Subcutaneous adipose tissue (tissue), 4 donors: Measurements from ENCODE around the gene GGN. TPM values are rescaled to one million over a fixed set of nuclear protein-coding genes. Genes with fewer than 3 reads are reported as not detected.

Experiments
- total RNA-seq, 4 donors: library from RNA; depleted of rRNA; stranded (reverse); fragments of >200 nt; gene quantifications; one replicate each; pipeline ENCODE4 v1.1.0, GENCODE V29; 2016
- TF ChIP-seq, protein P1 (sequence below): fragments of 450-650 bp; IDR thresholded peaks from one replicate; pipeline ENCODE4 v1.5.1; 2016; ENCODE audit warnings: low read depth, mild to moderate bottlenecking, control low read depth, antibody characterized with exemption, moderate library complexity

Gene GGN
- total RNA-seq, 4 donors from 2014 or later: not detected

DNA sequence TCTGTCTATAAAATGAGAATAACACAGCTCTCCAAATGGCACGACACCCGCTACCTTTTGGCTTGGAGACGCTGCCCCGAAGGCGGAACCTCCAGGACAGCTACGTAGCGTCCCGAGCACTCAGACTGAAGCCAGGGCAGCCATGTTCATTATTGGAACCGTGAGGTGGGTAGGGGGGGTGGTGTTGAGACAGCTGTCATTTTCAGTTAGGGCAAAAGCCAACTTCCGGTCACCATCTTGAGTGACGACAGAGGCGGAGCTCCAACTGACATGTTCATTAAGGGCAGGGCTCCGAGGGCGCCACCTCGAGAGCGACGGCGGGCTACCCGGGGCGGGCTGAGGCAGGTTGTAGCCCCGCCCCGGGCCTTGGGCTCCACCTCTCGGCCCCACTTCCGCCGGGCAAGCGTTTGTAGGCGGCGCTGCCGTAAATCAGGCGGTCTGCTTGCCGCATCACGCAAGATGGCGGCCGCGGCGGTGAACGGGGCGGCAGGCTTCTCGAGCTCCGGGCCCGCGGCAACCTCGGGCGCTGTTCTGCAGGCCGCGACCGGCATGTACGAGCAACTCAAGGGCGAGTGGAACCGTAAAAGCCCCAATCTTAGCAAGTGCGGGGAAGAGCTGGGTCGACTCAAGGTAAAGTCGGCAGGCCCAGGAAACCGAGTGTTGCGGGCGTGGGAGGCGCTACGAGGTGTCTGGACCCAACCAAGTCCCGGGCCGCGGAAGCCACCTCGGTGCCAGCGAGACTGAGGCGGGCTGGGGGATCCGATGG is 13.3 kb downstream of the GGN start, which contains the start of gene PSMD8:
Gene PSMD8, plus strand, starts transcription at position 240 of the 766 bp plus-strand sequence. Its CDS starts 31 bp downstream, at position 271.
- TF ChIP-seq, protein P1, sequence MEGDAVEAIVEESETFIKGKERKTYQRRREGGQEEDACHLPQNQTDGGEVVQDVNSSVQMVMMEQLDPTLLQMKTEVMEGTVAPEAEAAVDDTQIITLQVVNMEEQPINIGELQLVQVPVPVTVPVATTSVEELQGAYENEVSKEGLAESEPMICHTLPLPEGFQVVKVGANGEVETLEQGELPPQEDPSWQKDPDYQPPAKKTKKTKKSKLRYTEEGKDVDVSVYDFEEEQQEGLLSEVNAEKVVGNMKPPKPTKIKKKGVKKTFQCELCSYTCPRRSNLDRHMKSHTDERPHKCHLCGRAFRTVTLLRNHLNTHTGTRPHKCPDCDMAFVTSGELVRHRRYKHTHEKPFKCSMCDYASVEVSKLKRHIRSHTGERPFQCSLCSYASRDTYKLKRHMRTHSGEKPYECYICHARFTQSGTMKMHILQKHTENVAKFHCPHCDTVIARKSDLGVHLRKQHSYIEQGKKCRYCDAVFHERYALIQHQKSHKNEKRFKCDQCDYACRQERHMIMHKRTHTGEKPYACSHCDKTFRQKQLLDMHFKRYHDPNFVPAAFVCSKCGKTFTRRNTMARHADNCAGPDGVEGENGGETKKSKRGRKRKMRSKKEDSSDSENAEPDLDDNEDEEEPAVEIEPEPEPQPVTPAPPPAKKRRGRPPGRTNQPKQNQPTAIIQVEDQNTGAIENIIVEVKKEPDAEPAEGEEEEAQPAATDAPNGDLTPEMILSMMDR: no peak

DNA sequence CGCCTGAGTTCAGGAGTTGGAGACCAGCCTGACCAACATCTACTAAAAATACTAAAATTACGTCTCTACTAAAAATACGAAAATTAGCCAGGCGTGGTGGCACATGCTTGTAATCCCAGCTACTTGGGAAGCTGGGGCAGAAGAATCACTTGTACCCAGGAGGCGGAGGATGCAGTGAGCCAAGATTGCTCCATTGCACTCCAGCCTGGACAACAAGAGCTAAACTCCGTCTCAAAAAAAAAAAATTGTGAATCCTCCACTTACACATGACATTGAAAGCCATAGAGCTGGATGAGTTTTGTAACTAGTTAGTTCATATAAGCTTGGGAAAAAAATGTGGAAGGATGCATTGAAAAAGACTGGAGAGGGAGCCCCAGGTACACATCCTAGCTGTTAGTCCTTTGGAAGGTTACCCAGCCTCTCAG is 13.9 kb downstream of the GGN start:
- TF ChIP-seq, protein P1: no peak

DNA sequence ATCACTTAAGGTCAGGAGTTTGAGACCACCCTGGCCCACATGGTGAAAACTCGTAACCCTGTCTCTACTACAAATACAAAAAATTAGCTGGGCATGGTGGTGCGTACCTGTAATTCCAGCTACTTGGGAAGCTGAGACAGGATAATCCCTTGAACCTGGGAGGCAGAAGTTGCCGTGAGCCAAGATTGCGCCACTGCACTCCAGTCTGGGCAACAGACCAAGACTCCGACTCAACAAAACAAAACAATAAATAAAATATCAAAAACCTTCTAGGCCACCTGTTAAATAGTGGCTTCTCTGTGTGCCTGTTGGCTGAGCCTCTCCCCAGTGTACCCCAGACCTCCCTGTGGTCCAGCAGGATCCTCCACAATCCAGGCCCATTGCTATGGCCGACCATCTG is 16.8 kb downstream of the GGN start:
- TF ChIP-seq, protein P1: no peak

DNA sequence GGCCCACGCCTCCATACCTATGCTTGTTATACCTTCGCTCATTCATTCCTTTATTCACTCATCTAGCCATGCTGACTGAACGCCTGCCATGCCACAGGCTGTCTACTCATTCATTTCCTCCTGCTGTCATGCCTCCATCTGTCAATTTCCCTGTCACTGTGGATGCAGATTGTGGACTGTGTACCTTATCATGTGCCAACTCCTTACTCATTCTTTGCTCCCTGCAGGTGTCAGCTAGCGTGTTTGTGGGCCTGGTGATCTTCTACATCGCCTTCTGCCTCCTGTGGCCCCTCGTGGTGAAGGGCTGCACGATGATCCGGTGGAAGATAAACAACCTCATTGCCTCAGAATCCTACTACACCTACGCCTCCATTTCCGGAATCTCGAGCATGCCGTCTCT is 17.5 kb downstream of the GGN start:
- TF ChIP-seq, protein P1: no peak

DNA sequence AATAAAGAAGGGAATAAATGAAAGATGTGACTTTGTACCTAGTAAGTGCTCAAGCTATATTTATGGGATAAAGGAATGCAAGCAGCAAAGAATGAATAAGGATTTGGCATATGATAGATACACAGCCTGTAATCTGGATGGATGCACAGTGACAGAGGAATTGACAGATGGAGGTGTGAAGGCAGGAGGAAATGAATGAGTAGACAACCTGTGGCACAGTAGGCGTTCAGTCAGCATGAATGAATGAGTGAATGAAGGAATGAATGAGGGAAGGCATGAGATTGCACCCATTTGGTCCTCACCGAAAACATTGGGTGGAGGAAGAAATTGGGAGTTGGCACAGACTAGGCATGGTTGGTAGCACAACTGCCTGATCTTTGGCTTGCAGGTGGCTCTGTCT is 18.2 kb downstream of the GGN start:
- TF ChIP-seq, protein P1: no peak

DNA sequence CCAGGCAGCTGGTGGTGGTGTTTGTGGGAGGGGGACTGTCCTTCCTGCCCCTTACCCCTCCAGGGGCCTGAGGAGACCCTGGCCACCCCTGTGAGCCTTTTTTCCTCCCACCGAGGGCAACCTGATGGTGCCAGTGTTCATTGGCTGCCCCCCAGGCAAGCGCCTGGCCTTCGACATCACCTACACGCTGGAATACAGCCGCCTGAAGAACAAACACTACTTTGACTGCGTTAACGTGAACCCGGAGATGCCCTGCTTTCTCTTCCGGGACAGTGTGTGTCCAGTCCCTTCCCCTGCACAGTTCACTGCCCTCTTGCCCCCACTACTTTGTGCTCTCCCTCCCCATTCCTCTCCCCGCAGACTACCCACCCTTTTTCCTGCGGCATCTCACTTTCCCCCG is 20.8 kb downstream of the GGN start:
- TF ChIP-seq, protein P1: no peak

DNA sequence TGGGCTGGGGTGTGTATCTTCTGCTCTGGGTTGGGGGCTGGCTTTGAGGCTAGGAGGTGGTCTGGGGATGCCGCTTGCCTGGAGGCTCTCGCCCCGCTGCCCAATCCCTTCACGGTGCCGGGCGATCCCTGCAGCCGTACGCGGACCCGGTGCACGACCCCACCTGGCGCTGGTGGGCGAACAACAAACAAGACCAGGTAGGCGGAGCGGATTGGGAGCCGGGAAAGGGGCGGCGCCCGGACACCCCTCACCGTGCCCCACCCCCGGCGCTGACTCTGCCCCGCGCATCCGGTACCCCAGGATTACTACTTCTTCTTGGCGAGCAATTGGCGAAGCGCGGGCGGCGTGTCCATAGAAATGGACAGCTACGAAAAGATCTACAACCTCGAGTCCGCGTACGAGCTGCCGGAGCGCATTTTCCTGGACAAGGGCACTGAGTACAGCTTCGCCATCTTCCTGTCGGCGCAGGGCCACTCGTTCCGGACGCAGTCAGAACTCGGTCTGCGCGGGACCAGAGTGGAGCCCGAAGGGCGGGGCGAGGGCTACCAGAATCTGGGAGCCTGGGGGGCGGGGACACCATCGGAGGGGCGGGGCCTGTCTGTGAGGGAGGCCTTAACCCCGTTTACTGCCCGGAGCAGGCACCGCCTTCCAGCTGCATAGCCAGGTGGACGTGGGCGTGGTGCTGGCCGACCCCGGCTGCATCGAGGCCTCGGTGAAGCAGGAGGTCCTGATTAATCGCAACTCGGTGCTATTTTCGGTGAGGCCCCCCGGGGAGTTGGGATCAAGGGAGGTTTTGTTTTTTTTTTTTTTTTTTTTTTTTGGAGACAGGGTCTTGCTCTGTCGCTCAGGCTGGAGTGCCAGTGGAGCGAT is 25.5 kb downstream of the GGN start:
- TF ChIP-seq, protein P1: no peak
